ENCODE results near the gene DNAH2.

The DNAH2 gene

GRCh38 chr17:7727886-7728285 is 10.3 kb downstream of the DNAH2 start:
- no peak for DNase-seq

DNA sequence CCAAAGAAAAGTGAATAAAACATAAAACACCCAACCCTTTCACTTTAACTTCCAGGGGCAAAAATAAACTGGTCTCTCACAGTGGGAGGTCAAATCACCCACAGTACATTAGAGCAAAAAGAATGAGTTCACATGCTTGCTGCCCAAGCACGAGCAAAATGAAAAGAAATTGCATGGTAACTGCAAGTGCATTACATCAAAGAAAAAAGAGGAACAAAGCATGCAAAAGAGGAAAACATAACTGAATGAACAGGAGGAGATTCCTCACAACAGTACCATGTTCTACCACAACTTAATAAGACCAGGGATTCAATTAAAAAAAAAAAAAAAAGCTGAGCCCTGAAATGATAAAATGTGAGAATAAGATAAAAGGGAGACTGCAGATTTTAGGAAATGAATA is 12.3 kb downstream of the DNAH2 start:
- DNase-seq: no peak

- DNase-seq: no peak
These were observed 15.5 kb downstream of the DNAH2 start for GRCh38 chr17:7732981-7733539.

GRCh38 chr17:7737601-7738000 is 20.1 kb downstream of the DNAH2 start:
- no peak for DNase-seq

DNA sequence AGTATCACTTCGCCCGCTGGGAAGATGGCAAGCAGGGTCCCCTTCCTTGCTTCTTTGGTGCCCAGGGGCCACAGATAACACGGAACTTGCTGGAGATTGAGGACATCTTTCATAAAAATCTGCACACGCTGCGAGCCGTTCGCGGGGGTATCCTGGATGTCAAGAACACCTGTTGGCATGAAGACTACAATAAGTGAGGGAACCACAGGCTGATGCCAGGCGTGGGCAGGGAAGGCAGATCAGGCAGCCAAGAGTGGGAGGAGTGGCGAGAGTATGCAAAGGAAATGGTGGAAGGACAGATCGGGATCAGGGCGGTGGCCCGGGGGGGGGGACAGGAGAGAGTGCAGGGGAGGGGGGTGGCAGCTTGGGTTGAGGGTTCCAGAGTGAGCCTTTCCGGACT is 22.2 kb downstream of the DNAH2 start:
- no peak for DNase-seq

DNA sequence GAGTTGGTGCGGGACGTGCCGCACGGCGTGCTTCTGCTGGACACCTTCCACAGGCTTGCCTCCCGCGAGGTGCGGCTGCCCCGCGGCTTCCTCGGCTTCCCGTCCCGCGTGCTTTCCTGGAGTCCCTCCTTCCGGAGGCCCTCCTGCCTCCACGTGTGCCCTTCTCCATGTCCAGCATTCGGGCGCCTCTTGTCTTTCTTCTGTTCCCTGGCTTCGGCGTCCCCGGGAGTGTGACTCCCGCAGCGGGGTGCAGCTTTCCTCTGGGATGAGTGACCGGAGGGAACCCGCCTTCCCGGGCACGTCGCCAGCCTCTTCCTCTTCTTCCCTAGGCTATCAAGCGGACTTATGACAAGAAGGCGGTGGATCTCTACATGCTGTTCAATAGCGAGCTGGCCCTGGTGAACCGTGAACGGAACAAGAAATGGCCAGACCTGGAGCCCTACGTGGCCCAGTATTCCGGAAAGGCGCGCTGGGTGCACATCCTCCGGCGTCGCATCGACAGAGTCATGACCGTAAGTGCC is 23.0 kb downstream of the DNAH2 start:
- DNase-seq: no peak

- DNase-seq: no peak
These were observed 25.2 kb downstream of the DNAH2 start for GRCh38 chr17:7742729-7743128.

GRCh38 chr17:7744416-7744815 is 26.9 kb downstream of the DNAH2 start:
- no peak for DNase-seq

- no peak for DNase-seq
These were observed 28.4 kb downstream of the DNAH2 start for GRCh38 chr17:7745748-7746470.

DNA sequence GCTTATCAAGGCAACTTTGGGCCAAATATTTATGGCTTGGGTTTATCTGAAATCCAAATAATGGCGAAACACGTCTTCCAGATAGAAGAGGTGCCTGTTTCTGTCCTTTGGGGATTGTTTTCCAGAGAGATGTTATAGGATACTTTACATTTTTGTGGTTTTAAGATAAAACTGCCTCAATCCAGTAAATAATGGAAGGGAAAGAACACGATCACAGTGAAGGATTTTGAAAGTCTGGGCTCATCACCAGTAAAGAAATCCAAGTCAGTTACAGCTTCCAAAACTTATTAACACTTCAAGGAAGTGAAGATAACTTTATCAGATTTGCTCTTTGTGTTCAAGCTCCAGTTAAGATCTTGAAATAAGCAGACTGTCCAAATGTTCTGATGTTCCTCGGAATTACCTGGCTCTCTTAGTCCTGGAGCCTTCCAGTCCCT is 30.1 kb downstream of the DNAH2 start:
- no peak for DNase-seq

- no peak for DNase-seq
These were observed 30.7 kb downstream of the DNAH2 start for GRCh38 chr17:7748076-7748775.

GRCh38 chr17:7750321-7750821 is 32.8 kb downstream of the DNAH2 start:
- no peak for DNase-seq

- DNase-seq: no peak
These were observed 37.1 kb downstream of the DNAH2 start for GRCh38 chr17:7754656-7755055.

GRCh38 chr17:7755095-7755890 is 37.7 kb downstream of the DNAH2 start:
- no peak for DNase-seq

GRCh38 chr17:7756968-7757367 is 39.4 kb downstream of the DNAH2 start:
- DNase-seq: no peak

GRCh38 chr17:7763919-7764318 is 46.4 kb downstream of the DNAH2 start:
- DNase-seq: no peak

GRCh38 chr17:7767004-7767403 is 49.5 kb downstream of the DNAH2 start:
- no peak for DNase-seq

DNA sequence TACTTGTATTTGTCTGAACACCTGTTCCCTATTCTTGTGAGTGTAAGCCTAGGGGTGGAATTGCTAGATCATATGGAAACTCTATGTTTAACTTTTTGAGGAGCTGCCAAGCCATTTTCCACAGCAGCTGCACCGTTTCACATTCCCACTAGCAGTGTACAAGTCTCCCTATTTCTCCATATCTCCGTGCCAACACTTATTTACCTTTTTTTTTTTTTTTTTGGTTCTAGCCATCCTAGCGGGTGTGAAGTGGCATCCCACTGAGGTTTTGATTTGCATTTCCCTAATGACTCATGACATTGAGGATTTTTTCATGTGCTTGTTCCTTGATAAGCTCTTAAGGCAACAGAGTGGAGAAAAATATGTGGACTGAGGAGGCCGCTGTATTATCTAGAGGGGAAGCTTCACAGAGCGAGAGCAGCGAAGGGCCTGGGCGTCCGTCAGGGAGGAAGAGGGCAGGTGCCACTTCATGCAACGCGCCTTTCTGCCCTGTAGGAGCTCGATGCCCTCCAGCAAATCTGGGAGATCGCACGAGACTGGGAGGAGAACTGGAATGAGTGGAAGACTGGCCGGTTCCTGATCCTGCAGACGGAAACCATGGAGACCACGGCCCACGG is 50.0 kb downstream of the DNAH2 start:
- DNase-seq: no peak

DNA sequence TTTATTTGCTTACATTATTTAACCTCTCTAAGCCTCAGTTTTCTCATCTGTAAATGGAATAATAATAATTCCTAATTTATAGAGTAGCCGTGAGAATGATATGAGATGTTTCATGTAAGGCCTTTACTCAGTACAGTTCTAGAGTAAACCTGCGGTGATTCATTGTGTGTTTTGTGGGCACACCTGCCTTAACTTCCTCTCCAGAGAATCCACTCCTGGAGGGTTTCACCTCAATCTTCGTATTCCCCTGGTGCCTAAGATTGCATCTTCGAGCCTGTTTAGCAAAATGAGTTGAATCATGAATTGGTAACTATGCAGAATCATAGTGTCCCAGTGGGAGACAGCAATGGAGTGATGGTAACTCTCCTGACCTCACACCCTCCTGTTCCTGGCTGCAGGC is 52.3 kb downstream of the DNAH2 start:
- no peak for DNase-seq

DNA sequence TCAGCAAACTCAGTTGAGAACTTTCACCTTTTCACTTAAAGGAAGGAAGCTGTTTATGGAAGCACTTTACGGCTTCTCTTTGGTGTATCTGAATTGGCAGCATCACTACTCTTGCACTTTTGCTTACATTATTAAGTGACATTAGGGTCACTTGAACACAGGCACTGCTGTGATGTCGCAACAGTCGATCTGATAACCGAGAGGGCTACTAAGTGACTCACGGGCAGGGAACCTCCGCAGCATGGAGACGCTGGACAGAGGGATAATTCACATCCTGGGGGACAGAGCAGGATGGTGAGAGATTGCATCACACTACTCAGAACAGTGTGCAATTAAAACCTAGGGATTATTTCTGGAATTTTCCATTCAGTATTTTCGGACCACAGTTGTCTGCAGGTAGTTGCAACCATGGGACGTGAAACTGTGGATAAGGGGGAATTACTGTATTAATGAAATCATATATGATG is 56.5 kb downstream of the DNAH2 start:
- DNase-seq: no peak

DNA sequence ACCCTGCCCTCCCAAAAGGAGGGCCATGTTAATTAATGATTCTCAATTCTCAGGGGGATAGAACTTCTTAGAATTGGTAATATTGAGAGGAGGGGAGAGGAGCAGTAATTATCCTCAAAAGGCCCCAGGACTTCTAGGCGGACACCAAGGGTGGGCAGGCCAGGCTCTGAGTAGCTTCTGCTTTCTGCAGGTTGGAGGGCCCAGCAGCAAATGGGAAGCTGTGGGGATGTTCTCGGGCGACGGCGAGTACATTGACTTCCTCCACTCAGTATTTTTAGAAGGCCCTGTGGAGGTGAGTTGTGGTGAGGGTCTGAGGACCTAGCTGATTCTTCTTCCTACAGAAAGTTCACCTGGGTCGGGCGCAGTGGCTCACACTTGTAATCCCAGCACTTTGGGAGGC is 57.5 kb downstream of the DNAH2 start:
- no peak for DNase-seq

DNA sequence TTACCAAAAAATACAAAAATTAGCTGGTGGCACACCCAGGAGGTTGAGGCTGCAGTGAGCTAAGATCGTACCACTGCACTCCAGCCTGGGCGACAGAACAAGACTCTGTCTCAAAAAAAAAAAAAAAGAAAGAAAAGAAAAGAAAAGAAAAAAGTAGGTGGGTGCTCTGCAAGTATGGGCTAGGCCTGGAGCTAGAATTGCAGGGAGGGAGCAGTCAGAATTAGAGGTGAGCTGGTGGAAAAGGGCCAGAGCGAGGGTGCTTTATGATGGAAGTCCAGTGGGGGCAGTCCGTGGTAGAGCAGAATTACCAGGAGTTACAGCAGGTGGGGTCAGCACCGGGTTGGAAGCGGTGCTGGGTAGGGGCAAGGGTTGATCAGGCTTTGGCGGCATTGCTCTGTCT is 59.5 kb downstream of the DNAH2 start:
- DNase-seq: no peak

Measured in activated effector memory CD4-positive, alpha-beta T cell treated with anti-CD3 and anti-CD28 coated beads, Interleukin-2, amount 50 U/mL, for 16 hours (primary cell).